ENCODE measurements around the gene ATP11C.
A peak's percentile ranks its signal among the peaks of the same experiment; 100 is the strongest.

The ATP11C gene

GRCh38 chrX:139803224-139803623, 129.6 kb downstream of the ATP11C start:
- DNase-seq (ENCODE audit: low spot score): no peak

- no peak for DNase-seq (ENCODE audit: low spot score)
These were observed 130.8 kb downstream of the ATP11C start for GRCh38 chrX:139802048-139802447.

- no peak for DNase-seq (ENCODE audit: low spot score)
These were observed 131.4 kb downstream of the ATP11C start for GRCh38 chrX:139801397-139801813.

- DNase-seq (ENCODE audit: low spot score): no peak
These were observed 134.2 kb downstream of the ATP11C start for GRCh38 chrX:139798701-139799100.

GRCh38 chrX:139795196-139795595, 137.7 kb downstream of the ATP11C start:
- DNase-seq (ENCODE audit: low spot score): no peak

GRCh38 chrX:139787601-139788000, 145.3 kb downstream of the ATP11C start:
- no peak for DNase-seq (ENCODE audit: low spot score)

- DNase-seq (ENCODE audit: low spot score): no peak
These were observed 148.0 kb downstream of the ATP11C start for GRCh38 chrX:139784807-139785206.

GRCh38 chrX:139783959-139784358, 148.9 kb downstream of the ATP11C start:
- no peak for DNase-seq (ENCODE audit: low spot score)

GRCh38 chrX:139783030-139783429, 149.8 kb downstream of the ATP11C start:
- DNase-seq (ENCODE audit: low spot score): no peak

GRCh38 chrX:139776599-139776998, 156.3 kb downstream of the ATP11C start:
- DNase-seq (ENCODE audit: low spot score): no peak

- no peak for DNase-seq (ENCODE audit: low spot score)
These were observed 162.5 kb downstream of the ATP11C start for GRCh38 chrX:139770366-139770765.

- DNase-seq (ENCODE audit: low spot score): peak; percentile 14
These were observed 166.3 kb downstream of the ATP11C start for GRCh38 chrX:139766545-139766983.

GRCh38 chrX:139762400-139763183, 170.3 kb downstream of the ATP11C start:
- DNase-seq (ENCODE audit: low spot score): no peak

GRCh38 chrX:139759637-139760036, 173.2 kb downstream of the ATP11C start:
- no peak for DNase-seq (ENCODE audit: low spot score)

GRCh38 chrX:139758809-139759208, 174.0 kb downstream of the ATP11C start:
- no peak for DNase-seq (ENCODE audit: low spot score)

- no peak for DNase-seq (ENCODE audit: low spot score)
These were observed 174.6 kb downstream of the ATP11C start for GRCh38 chrX:139758250-139758649.

- DNase-seq (ENCODE audit: low spot score): no peak
These were observed 181.8 kb downstream of the ATP11C start for GRCh38 chrX:139751053-139751452.

GRCh38 chrX:139750390-139750789, 182.5 kb downstream of the ATP11C start:
- DNase-seq (ENCODE audit: low spot score): no peak

- DNase-seq (ENCODE audit: low spot score): peak; percentile 32
These were observed 193.7 kb downstream of the ATP11C start for GRCh38 chrX:139739138-139739537.

GRCh38 chrX:139738581-139738980, 194.3 kb downstream of the ATP11C start:
- no peak for DNase-seq (ENCODE audit: low spot score)

- DNase-seq (ENCODE audit: low spot score): no peak
These were observed 196.7 kb downstream of the ATP11C start for GRCh38 chrX:139736151-139736550.

GRCh38 chrX:139734996-139735395, 197.9 kb downstream of the ATP11C start:
- no peak for DNase-seq (ENCODE audit: low spot score)

GRCh38 chrX:139725720-139726119, 207.1 kb downstream of the ATP11C start:
- DNase-seq (ENCODE audit: low spot score): no peak

GRCh38 chrX:139724626-139725025, 208.2 kb downstream of the ATP11C start:
- DNase-seq (ENCODE audit: low spot score): no peak
